Limb (tissue), 2 donors: ENCODE measurements around the gene HIGD2B.
"Not testable (repeated sequence)": the region's sequence is repeated elsewhere in the genome, so short reads cannot be mapped to it uniquely, and the experiment has no call there.

Experiments
- DNase-seq, 2 donors: peaks; one replicate each; pipeline ENCODE4 v3.0.0-alpha.2; 2016; ENCODE audit errors: extremely low spot score in 2 of 2

Gene HIGD2B

GRCh38 chr15:72676838-72677237 is 9.1 kb downstream of the HIGD2B start:
- no peak for DNase-seq

GRCh38 chr15:72671525-72671924 is 14.5 kb downstream of the HIGD2B start:
- DNase-seq, result no peak

- peak; percentile 18 to 75 for DNase-seq
These were observed 15.2 kb downstream of the HIGD2B start for GRCh38 chr15:72670656-72671352.

- not testable (repeated sequence) for DNase-seq
These were observed 16.2 kb downstream of the HIGD2B start for GRCh38 chr15:72669803-72670202.

GRCh38 chr15:72665706-72666105 is 20.3 kb downstream of the HIGD2B start:
- not testable (repeated sequence) for DNase-seq

- DNase-seq, result not testable (repeated sequence)
These were observed 22.1 kb downstream of the HIGD2B start for GRCh38 chr15:72663931-72664330.

- DNase-seq, result not testable (repeated sequence)
These were observed 24.9 kb downstream of the HIGD2B start for GRCh38 chr15:72661081-72661480.

- DNase-seq, result not testable (repeated sequence)
These were observed 30.0 kb downstream of the HIGD2B start for GRCh38 chr15:72656014-72656413.

GRCh38 chr15:72654397-72654796 is 31.6 kb downstream of the HIGD2B start, which contains the start of gene GOLGA6B:
Gene GOLGA6B (plus strand): TSS chr15:72654697. CDS start chr15:72654738, 41 bp downstream.
- not testable (repeated sequence) for DNase-seq

GRCh38 chr15:72648631-72649253 is 37.2 kb downstream of the HIGD2B start:
- not testable (repeated sequence) for DNase-seq

GRCh38 chr15:72642271-72642670 is 43.7 kb downstream of the HIGD2B start:
- DNase-seq, result not testable (repeated sequence)

- not testable (repeated sequence) for DNase-seq
These were observed 46.1 kb downstream of the HIGD2B start for GRCh38 chr15:72639759-72640483.

GRCh38 chr15:72636519-72637282 is 49.3 kb downstream of the HIGD2B start:
- DNase-seq, result peak; percentile 21 to 74

- not testable (repeated sequence) for DNase-seq
These were observed 56.9 kb downstream of the HIGD2B start for GRCh38 chr15:72629068-72629570.

GRCh38 chr15:72628249-72629067 is 57.5 kb downstream of the HIGD2B start:
- DNase-seq, result not testable (repeated sequence)

- not testable (repeated sequence) for DNase-seq
These were observed 59.8 kb downstream of the HIGD2B start for GRCh38 chr15:72626153-72626552.
